Measurements from ENCODE around the gene ACTG2.

- TF ChIP-seq CTCF (IDR thresholded peaks at IDR 0.05) (no peak), POLR2A (IDR thresholded peaks at IDR 0.05) (no peak)
Observed at GRCh38 chr2:73946215-73946614, 53.4 kb downstream of the ACTG2 start.

All from uterus (tissue), 2 donors.